ENCODE measurements around the gene RAPGEF5. TPM values are rescaled to one million over a fixed set of nuclear protein-coding genes. Genes with fewer than 3 reads are reported as not detected.

Gene RAPGEF5
- total RNA-seq, 1 experiment from 2014 or later = 16.4 TPM

DNA sequence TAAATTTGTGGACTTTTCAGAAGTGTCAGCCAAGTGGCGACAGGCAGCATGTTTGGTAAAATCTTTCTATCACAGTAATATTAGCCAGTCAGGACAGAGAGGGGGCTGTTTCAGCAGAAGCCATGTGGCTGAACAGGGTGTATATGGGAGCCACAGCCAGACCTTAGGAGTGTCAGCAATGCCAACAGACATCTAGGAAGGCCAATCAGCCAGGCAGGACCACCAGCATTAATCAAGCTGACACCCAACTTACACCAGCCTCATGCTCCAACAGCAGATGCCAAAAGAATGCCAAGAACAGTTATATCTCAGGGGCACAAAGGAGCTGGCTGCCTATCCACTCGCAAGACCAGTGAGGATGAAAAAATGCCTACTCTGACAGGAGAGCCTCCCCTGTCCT lies 54.8 kb downstream of the RAPGEF5 start:
- no peak overlapping the region for H2AFZ ChIP-seq
- no peaks in the 10 kb centered on the region for H3K9me3 ChIP-seq (ENCODE audit: insufficient read depth, low read depth)
- TF ChIP-seq EZH2 (IDR thresholded peaks at IDR 0.05; ENCODE audit: low read depth) = no peak
- TF ChIP-seq, protein P1, sequence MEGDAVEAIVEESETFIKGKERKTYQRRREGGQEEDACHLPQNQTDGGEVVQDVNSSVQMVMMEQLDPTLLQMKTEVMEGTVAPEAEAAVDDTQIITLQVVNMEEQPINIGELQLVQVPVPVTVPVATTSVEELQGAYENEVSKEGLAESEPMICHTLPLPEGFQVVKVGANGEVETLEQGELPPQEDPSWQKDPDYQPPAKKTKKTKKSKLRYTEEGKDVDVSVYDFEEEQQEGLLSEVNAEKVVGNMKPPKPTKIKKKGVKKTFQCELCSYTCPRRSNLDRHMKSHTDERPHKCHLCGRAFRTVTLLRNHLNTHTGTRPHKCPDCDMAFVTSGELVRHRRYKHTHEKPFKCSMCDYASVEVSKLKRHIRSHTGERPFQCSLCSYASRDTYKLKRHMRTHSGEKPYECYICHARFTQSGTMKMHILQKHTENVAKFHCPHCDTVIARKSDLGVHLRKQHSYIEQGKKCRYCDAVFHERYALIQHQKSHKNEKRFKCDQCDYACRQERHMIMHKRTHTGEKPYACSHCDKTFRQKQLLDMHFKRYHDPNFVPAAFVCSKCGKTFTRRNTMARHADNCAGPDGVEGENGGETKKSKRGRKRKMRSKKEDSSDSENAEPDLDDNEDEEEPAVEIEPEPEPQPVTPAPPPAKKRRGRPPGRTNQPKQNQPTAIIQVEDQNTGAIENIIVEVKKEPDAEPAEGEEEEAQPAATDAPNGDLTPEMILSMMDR (conservative IDR thresholded peaks at IDR 0.05) = no peak
- H4K20me1 ChIP-seq (ENCODE audit: insufficient read depth) = no peaks in the 10 kb centered on the region
- BruUV-seq (replicated peaks) = no TSS peak
- H3K27me3 ChIP-seq (ENCODE audit: insufficient read depth, low read depth) = no peaks in the 10 kb centered on the region
- intact Hi-C loops (cut with micrococcal nuclease; ENCODE audit: unreplicated experiment) = no loop called here
- H3K4me2 ChIP-seq = no peak overlapping the region
- CTCF ChIA-PET = no interaction called here
- no peaks in the 10 kb centered on the region for H3K79me2 ChIP-seq (ENCODE audit: low read depth)
- POLR2A ChIA-PET (ENCODE audit: unreplicated experiment) = no interaction called here
- no peak for DNase-seq
- peaks cover 2% of the 10 kb centered on the region; the same call in 1 of the 2 replicates for H3K36me3 ChIP-seq (ENCODE audit: low read depth)
- H3K4me1 ChIP-seq (replicated peaks; ENCODE audit: insufficient read depth) = no peaks in the 10 kb centered on the region
- H3K9me2 ChIP-seq (ENCODE audit: insufficient read depth) = no peaks in the 10 kb centered on the region
- no peaks in the 10 kb centered on the region for H3F3A ChIP-seq (ENCODE audit: insufficient read depth, low read depth)
- no peak overlapping the region for H3K4me3 ChIP-seq
- H3K27ac ChIP-seq = no peak overlapping the region

DNA sequence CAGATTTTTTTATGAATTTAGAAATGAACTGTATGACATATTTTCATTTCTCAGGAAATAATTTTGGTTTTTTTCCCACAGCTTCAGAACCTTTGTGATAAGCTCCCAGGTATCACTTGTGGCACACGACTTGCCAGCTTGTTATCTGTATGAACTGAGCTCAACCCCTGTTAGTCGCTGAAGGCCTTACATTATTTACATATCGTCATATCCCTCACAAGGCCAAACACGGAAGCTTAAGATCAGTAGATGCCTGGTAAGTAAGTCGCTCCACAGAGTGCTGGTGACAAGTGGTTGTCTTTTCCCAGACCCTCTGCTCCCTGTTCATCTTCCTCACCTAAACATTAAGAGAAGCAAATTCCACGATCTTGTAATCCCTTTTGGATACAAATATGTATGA lies 55.2 kb downstream of the RAPGEF5 start:
- CTCF ChIA-PET = no interaction called here
- H3K4me3 ChIP-seq = no peak overlapping the region

DNA sequence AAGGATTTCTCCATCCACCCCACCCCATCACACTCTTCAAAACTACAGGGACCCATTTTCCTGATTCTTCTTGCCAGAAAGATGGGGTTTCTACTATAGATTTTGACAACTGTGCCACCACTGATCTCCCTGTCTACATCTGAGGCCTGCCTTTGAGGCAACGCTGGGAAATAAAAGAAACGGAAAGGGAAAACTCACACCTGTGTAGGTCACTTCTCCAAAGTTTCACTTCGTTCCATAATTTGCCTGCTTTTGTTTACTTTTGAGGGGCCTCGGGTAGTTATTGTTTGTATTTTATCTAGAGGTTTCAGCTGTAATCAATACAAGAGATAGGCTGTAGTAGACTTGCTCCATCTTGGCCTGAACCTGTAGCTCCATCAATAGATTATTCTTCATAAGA lies 56.1 kb downstream of the RAPGEF5 start:
- no peak for DNase-seq
- no peak overlapping the region for H3K4me2 ChIP-seq
- no peaks in the 10 kb centered on the region for H3K36me3 ChIP-seq (ENCODE audit: low read depth)
- H3K9me3 ChIP-seq (ENCODE audit: insufficient read depth, low read depth) = no peaks in the 10 kb centered on the region
- no TSS peak for BruUV-seq (replicated peaks)
- no peaks in the 10 kb centered on the region for H3K27me3 ChIP-seq (ENCODE audit: insufficient read depth, low read depth)
- no peak overlapping the region for H2AFZ ChIP-seq
- intact Hi-C loops (cut with micrococcal nuclease; ENCODE audit: unreplicated experiment) = no loop called here
- H3K4me3 ChIP-seq = no peak overlapping the region
- no peaks in the 10 kb centered on the region for H3K9me2 ChIP-seq (ENCODE audit: insufficient read depth)
- no peaks in the 10 kb centered on the region for H4K20me1 ChIP-seq (ENCODE audit: insufficient read depth)
- no peak for TF ChIP-seq EZH2 (IDR thresholded peaks at IDR 0.05; ENCODE audit: low read depth)
- TF ChIP-seq, protein P1 (conservative IDR thresholded peaks at IDR 0.05) = no peak
- no peak overlapping the region for H3K27ac ChIP-seq
- no peaks in the 10 kb centered on the region for H3K4me1 ChIP-seq (replicated peaks; ENCODE audit: insufficient read depth)
- H3K79me2 ChIP-seq (ENCODE audit: low read depth) = no peaks in the 10 kb centered on the region
- ChIA-PET CTCF (interaction anchor here (0.5 kb wide), 1 partner anchor 176 kb away, joined by 5 read pairs; no protein-coding TSS in a partner anchor), POLR2A (ENCODE audit: unreplicated experiment) (no interaction called here)
- H3F3A ChIP-seq (ENCODE audit: insufficient read depth, low read depth) = no peaks in the 10 kb centered on the region

More for the DNA sequence above, 55.2 kb downstream of the RAPGEF5 start:
- no peak for DNase-seq
- no peaks in the 10 kb centered on the region for H3K9me2 ChIP-seq (ENCODE audit: insufficient read depth)
- H3K4me2 ChIP-seq = no peak overlapping the region
- no peaks in the 10 kb centered on the region for H3K79me2 ChIP-seq (ENCODE audit: low read depth)
- intact Hi-C loops (cut with micrococcal nuclease; ENCODE audit: unreplicated experiment) = no loop called here
- H3K9me3 ChIP-seq (ENCODE audit: insufficient read depth, low read depth) = no peaks in the 10 kb centered on the region
- BruUV-seq (replicated peaks) = no TSS peak
- POLR2A ChIA-PET (ENCODE audit: unreplicated experiment) = no interaction called here
- H4K20me1 ChIP-seq (ENCODE audit: insufficient read depth) = no peaks in the 10 kb centered on the region
- H3K27ac ChIP-seq = no peak overlapping the region
- H3K27me3 ChIP-seq (ENCODE audit: insufficient read depth, low read depth) = no peaks in the 10 kb centered on the region
- H2AFZ ChIP-seq = no peak overlapping the region
- no peak for TF ChIP-seq EZH2 (IDR thresholded peaks at IDR 0.05; ENCODE audit: low read depth)
- TF ChIP-seq, protein P1 (conservative IDR thresholded peaks at IDR 0.05) = no peak
- H3K36me3 ChIP-seq (ENCODE audit: low read depth) = no peaks in the 10 kb centered on the region
- H3K4me1 ChIP-seq (replicated peaks; ENCODE audit: insufficient read depth) = no peaks in the 10 kb centered on the region
- H3F3A ChIP-seq (ENCODE audit: insufficient read depth, low read depth) = no peaks in the 10 kb centered on the region
